Eye (tissue), 1 donor: ENCODE data around the gene ENOX2.
A peak's percentile ranks its signal among the peaks of the same experiment; 100 is the strongest.
"Not testable (repeated sequence)": the region's sequence is repeated elsewhere in the genome, so short reads cannot be mapped to it uniquely, and the experiment has no call there.

ENCODE experiments used
- DNase-seq: peaks from one replicate; pipeline ENCODE4 v3.0.0-alpha.2; 2015

ENOX2 gene

GRCh38 chrX:130819367-130819766, 83.6 kb downstream of the ENOX2 start:
- not testable (repeated sequence) for DNase-seq

GRCh38 chrX:130813932-130814331, 89.1 kb downstream of the ENOX2 start:
- not testable (repeated sequence) for DNase-seq

- DNase-seq, result no peak
These were observed 92.4 kb downstream of the ENOX2 start for GRCh38 chrX:130810561-130810960.

GRCh38 chrX:130805903-130806302, 97.1 kb downstream of the ENOX2 start:
- no peak for DNase-seq

GRCh38 chrX:130803537-130803936, 99.5 kb downstream of the ENOX2 start:
- no peak for DNase-seq

- no peak for DNase-seq
These were observed 101.1 kb downstream of the ENOX2 start for GRCh38 chrX:130801901-130802300.

GRCh38 chrX:130799393-130799792, 103.6 kb downstream of the ENOX2 start:
- no peak for DNase-seq

- DNase-seq, result no peak
These were observed 109.0 kb downstream of the ENOX2 start for GRCh38 chrX:130793975-130794374.

- DNase-seq, result not testable (repeated sequence)
These were observed 111.1 kb downstream of the ENOX2 start for GRCh38 chrX:130791870-130792269.

- DNase-seq, result no peak
These were observed 113.2 kb downstream of the ENOX2 start for GRCh38 chrX:130789793-130790192.

GRCh38 chrX:130788786-130789581, 114.0 kb downstream of the ENOX2 start:
- DNase-seq, result peak; percentile 18

GRCh38 chrX:130786030-130786429, 117.0 kb downstream of the ENOX2 start:
- no peak for DNase-seq

- DNase-seq, result no peak
These were observed 124.2 kb downstream of the ENOX2 start for GRCh38 chrX:130778773-130779172.

- no peak for DNase-seq
These were observed 127.2 kb downstream of the ENOX2 start for GRCh38 chrX:130775849-130776248.

GRCh38 chrX:130772776-130773143, 130.2 kb downstream of the ENOX2 start:
- no peak for DNase-seq

GRCh38 chrX:130772105-130772775, 130.8 kb downstream of the ENOX2 start:
- no peak for DNase-seq

GRCh38 chrX:130771648-130772047, 131.4 kb downstream of the ENOX2 start:
- no peak for DNase-seq

GRCh38 chrX:130771230-130771629, 131.8 kb downstream of the ENOX2 start:
- DNase-seq, result no peak

GRCh38 chrX:130770615-130771014, 132.4 kb downstream of the ENOX2 start:
- DNase-seq, result no peak

- no peak for DNase-seq
These were observed 133.2 kb downstream of the ENOX2 start for GRCh38 chrX:130769835-130770234.

- DNase-seq, result no peak
These were observed 144.9 kb downstream of the ENOX2 start for GRCh38 chrX:130758072-130758471.

GRCh38 chrX:130756233-130756632, 146.8 kb downstream of the ENOX2 start:
- DNase-seq, result no peak

GRCh38 chrX:130754353-130754752, 148.7 kb downstream of the ENOX2 start:
- no peak for DNase-seq

- DNase-seq, result no peak
These were observed 156.2 kb downstream of the ENOX2 start for GRCh38 chrX:130746709-130747342.
